HK-2 (cell line): ENCODE results near the gene TMEM161A.
"Not testable (repeated sequence)": the region's sequence is repeated elsewhere in the genome, so short reads cannot be mapped to it uniquely, and the experiment has no call there.

Experiments used
- DNase-seq: peaks from one replicate; pipeline ENCODE4 v3.0.0-alpha.2; 2018; ENCODE audit not compliant: unreplicated experiment

TMEM161A gene

DNA sequence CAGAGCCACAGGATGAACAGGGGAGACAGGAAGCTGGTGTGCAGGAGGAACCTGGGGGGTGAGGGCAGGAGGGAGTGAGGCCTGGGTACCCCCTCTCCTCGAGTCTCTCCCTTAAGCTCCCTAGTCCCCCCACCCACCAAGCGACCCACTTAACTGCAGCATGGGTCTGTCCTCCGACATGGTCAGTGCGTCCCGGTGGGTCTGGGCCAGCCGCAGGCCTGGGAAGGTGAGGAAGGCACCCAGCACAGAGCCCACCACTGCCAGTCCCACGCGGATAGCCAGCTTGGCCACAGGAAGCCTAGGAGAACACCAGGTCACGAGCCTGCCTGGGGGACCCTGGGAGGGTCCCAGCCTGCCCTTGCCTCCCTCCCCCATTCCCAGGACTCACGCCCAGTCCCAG, 16.9 kb downstream of the TMEM161A start:
- no peak for DNase-seq

DNA sequence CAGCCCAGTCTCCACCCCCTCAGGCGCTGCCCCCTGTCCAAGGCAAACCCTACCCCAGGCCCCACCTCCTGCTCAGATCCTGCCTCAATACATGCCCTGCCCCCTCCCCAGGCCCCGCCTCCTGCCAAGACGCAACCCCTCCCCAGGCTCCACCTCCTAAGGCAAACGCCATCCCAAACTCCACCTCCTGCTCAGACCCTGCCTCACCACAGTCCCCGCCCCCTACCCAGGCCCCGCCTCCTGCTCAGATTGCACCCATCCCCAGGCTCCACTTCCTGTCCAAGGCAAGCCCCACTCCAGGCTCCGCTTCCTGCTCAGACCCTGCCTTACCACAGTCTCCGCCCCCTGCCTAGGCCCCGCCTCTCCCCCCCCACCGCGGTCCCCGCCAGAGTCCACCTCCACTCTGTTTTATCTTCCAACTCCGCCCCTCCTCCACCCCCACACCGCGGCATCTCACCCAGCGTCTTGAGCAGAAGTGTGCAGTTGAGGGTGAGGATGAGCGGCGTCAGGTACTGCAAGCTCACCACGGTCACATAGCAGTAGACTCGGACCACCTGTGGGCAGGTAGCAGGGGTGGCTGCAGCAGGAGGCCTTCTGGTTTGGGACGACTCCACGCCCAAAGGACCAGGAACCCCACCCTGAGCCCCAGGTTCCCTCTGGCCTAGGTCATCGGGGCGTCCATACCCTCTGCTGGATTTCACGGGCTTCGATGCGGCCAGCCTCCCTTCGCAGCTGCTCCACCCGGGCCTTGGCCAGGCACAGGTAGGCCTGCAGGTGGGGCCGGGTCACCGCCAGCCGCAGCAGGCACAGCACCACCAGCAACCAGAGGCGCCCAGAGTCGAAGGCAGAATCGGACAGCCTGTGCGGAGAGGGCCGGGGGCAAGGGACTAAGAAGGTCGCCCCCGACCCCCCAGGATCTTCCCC, 17.7 kb downstream of the TMEM161A start:
- DNase-seq = no peak

DNA sequence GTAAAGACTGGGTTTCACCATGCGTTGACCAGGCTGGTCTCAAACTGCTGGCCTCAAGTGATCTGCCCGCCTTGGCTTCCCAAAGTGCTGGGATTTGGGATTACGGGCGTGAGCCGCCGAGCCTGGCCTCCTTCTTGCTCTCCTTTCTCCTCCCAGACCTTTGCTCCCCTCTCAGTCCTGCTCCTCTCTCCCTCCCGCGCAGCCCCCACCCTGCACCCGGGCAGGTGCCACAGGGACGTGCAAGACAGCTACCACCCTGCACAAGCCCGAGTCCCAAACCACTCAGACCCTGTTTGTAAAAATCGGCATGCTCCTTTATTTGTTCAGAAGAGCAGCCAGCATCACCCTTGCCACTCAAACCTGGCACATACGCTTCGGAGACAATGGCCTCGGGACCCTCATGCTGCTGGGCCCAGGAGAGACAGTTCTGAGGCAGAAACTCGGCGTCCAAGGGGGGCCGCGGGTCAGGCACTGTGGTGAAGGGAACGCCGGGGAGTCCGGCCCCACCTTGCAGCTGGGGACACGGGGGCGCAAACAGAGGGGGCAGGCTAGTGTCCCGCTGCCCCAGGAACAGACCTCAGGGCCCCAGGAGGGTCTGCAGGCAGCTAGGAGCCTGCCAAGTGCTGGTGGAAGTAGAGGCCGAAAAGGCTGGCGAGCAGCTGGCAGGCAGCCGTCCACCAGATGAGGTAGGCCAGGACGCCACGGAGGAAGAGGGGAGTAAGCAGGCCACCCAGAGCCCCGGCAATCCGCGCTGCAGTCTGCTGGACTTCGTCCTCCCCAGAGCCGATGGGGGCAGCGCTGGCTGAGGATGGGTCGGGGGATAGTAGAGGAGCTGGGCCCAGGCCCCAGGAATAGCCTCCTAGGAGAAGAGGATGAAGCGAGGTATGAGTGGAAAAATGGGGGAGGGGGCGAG, 18.7 kb downstream of the TMEM161A start:
- DNase-seq = no peak

DNA sequence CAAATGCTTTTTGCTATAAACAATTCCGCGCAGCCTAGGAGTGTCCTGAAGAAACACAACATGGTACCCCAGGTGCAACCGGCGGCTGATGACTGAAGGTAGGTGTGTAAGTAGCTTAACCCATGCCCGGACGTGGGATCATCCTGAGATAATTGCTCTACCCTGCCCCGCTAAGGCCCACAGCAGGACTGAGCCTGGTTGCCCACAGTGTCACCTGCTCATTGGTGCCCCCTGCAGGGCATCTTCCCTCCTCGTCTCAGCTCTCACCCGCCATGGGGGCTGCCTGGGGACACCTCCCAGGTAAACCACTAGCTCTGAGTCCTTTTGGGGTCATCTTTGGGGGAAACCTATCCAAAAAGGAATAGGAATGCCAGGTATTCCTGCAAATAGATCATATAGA, 22.3 kb downstream of the TMEM161A start:
- no peak for DNase-seq

DNA sequence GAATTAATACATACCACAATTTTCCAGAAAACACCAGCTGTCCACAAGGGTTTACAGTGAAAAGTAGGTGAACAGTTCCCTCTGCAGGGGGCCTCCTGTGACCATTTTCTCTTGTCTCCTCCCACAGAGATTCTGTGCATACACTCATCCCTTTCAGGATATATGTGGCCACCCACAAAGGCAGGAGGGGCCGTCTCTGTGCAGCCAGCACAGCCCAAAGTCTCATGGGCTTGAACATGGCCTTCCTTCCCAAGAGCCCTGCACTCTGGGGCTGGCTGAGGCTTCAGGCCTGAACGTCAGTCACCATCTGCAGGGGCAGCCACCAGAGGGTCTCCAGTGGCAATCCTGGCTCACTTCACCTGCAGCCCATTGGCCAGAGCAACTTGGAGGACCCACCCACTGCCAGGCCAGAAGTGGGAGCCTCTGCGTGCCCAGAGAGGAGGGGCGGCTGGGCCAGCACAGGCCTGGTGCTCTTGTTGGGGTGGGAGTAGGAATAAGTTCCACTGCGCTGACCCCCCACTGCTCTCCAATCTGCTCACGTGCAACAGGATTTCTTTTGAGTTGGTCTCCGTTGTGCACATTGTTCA, 25.1 kb downstream of the TMEM161A start:
- peak; percentile 32 for DNase-seq

DNA sequence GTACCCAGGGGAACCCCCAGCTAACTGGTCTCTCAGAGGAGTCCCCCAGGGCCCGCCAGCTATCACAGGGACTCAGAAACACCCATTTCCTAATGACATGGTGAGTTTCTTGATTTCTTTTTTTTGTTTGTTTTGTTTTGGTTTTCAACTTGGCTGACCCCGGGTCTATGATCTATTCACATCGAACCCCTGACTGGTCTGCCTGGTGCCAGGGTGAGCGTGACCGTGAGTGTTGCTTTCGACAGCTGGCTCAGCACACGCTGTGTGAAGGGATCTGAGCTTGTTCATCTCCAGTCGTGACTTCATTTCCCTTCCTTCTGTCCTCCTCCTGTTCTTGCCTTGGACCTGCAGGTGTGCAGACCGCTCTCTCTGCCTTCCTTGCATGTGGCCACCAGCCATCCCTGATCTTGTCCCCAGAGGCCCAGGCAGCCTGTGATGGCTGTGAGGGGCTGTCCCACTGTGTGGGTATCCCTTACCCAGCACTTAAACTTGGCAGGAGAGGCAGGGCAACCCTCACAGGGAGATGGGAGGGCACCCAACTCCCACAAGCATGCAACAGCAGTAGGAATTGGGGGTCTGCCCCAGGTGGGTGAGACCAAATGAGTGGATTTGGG, 26.2 kb downstream of the TMEM161A start:
- DNase-seq = no peak

DNA sequence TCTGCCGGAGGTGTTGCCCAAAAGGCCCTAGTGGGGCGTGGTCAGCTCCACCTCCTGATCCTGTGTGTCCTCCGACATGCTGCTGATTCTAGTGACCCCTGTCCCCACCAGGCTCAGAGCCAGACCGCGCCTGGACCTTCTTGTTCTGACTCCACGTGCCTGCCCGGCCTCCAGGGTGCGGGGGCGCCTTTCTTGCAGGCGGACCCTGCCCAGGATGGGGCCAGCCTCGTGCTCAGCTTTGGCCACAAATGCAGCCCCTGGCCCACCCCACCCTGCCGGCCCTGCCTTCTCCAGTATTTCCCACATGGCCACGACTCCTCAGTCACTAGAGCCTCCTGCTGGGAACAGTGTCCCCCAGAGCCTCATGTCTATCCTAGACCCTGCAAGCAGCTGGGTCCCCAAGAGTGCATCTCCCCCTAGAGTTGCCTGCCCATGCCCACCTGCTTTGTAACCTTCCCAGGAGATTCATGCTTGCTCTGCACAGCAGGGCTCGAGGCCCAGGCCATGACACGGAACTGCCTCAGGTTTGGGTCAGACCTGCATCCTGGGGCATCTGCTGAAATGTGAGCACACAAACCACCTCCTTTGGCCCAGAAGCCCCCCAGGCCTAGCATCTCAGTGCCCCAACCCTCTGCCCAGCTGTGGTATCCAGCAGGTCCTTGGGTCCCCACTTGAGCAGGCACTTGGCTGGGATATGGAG, 27.0 kb downstream of the TMEM161A start:
- no peak for DNase-seq

DNA sequence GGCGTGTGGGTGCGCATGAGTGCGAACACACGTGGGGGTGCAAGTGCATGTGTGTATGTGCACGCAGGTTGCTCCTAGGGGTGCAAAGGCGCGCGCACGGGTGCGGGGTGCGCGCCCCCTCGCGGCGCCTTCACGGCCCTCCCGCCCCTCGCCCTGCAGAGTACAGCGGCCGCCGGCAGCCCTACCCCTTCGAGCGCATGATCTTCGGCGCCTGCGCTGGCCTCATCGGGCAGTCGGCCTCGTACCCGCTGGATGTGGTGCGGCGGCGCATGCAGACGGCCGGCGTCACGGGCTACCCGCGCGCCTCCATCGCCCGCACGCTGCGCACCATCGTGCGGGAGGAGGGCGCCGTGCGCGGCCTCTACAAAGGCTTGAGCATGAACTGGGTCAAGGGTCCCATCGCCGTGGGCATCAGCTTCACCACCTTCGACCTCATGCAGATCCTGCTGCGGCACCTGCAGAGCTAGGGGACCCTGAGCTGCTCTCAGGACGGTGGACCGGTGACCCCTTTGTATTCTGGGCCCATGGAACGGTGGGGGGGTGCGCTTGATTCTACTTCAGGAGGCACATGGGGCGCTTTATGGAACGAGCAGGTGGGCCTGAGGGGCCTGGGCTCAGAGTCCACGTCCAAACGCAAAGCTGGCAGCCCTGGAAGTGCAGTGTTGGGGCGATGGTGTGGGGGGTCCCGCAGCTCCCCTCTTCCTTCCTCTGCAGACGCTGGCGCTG, 27.7 kb downstream of the TMEM161A start:
- no peak for DNase-seq

DNA sequence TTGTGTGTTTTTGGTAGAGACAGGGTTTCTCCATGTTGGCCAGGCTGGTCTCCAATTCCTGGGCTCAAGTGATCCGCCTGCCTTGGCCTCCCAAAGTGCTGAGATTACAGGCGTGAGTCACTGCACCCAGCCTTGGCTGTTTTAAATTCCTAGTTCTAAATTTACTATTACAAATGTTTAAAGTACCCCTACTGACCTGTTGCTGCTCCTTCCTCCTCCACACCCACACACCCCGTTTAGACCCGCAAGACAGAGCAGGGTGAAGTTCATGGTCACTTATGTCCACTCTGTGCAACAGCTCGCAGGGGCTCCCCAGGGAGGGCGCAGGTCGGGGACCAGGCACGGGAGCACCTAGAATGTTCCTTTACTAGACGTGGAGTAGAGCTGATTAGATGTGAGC, 28.7 kb downstream of the TMEM161A start:
- no peak for DNase-seq

DNA sequence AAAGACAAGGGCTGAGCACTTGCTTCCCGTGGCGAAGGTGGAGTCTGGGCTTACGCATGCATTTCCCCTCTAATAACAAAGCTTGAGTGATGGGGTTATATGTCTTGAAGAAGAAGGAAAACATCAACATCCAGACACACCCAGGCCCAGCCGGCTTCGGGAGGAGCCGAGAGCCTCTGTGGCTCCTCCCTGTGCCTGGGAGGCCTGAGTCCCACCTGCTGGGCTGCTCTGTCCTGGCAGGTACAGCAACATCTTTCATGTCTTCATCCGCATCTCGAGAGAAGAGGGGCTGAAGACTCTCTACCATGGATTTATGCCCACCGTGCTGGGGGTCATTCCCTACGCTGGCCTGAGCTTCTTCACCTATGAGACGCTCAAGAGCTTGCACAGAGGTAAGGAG, 30.6 kb downstream of the TMEM161A start:
- DNase-seq = no peak

DNA sequence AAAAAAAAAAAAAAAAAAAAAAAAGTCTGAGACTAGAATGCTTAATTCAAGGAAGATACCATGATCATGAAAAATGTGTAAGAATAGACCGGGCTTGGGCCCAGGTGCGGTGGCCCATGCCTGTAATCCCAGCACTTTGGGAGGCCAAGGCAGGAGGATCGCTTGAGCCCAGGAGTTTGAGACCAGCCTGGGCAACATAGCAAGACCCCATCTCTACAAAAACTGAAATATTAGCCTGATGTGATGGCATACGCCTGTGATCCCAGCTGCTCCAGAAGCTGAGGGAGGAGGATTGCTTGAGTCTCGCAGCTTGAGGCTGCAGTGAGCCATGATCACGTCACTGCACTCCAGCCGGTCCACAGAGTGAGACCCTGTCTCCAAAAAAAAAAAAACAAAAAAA, 31.3 kb downstream of the TMEM161A start:
- DNase-seq = not testable (repeated sequence)

DNA sequence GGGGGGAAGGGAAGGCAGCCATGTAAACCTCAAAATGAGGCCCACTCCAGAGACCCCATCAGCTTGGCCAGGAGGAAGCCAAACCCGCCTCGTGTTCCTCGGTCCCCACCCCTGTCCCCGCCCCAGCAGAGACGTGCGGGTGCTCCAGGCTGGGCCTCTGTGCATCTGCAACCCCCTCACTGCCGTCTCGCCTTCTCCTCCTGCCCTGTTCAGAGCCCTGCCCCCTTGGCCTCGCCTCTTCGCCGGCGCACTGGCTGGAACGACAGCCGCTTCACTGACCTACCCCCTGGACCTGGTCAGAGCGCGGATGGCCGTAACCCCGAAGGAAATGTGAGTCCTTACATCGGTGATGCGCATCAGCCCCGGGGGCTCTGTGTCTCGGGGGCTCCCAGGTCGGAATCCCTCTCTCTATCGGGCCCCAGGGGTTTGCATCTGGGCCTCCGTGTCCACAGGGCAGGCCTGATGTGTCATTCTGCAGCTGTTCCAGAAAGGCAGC, 32.2 kb downstream of the TMEM161A start:
- peak; percentile 67 for DNase-seq

DNA sequence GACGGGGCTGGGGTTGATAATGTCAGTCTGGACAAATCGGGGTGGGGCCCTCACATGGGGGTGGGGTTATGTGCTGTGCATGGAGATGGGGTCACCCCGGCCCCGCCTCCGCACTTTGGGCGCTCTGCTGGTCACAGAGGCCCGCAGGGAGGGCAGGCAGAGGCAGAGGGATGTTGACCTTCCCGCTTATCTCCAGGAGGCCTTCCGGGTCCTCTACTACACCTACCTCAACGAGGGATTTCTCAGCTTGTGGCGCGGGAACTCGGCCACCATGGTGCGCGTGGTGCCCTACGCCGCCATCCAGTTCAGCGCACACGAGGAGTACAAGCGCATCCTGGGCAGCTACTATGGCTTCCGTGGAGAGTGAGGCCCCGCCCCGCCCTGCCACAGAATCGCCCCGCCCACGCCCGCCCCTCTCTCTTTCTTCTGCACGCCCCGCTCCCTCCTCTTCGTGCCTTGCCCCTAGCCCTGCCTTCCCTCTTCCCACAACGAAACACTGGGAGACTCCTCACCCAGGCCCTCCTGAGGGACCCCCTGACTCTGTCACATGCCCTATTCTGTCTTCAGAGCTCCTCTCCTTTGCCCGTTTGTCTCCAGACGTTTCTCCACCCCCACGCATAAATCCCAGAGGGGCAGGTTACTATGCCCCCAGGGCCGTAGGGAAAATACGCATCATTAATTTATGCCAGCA, 32.8 kb downstream of the TMEM161A start:
- DNase-seq = peak; percentile 76

DNA sequence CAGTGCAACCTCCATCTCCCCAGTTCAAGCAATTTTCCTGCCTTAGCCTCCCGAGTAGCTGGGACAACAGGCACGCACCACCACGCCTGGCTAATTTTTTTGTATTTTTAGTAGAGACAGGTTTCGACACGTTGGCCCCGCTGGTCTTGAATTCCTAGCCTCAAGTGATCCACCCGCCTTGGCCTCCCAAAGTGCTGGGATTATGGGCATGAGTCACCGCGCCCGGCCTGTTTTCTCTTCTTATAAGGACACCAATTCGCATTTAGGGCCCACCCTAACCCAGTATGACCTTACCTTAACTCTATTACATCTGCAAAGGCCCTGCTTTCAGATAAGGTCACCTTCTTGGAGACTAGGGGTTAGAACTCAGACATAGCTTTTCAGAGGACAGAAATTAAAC, 35.1 kb downstream of the TMEM161A start:
- DNase-seq = no peak

DNA sequence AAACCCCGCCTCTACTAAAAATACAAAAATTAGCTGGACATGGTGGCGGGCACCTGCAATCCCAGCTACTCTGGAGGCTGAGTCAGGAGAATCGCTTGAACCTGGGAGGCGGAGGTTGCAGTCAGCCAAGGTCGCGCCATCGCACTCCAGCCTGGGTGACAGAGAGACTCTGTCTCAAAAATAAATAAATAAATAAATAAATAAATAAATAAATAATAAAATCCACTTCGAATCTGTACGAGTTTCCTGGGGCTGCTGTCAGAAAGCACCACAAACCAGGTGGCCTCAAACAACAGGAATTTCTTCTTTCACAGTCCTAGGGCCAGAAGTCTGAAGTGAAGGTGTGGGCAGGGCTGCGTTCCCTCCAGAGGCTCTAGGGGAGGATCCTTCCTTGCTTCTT, 35.7 kb downstream of the TMEM161A start:
- DNase-seq = not testable (repeated sequence)

DNA sequence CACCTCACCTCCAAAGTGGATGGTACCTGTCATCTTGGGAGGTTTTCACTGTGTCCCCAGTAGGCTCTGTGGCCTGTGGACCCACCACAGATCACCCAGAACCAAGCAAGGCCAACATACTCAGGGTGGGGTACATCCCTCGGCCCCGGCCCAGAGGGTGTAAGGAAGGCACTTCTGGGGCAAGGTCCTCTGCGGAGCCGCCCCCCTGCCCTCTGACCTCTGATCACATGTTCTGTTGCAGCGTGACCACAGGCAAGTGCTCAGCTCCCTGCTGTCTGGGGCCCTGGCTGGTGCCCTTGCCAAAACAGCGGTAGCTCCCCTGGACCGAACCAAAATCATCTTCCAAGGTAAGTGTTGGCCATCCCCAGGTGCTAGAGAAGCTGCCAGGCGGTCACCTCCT, 36.7 kb downstream of the TMEM161A start:
- no peak for DNase-seq

DNA sequence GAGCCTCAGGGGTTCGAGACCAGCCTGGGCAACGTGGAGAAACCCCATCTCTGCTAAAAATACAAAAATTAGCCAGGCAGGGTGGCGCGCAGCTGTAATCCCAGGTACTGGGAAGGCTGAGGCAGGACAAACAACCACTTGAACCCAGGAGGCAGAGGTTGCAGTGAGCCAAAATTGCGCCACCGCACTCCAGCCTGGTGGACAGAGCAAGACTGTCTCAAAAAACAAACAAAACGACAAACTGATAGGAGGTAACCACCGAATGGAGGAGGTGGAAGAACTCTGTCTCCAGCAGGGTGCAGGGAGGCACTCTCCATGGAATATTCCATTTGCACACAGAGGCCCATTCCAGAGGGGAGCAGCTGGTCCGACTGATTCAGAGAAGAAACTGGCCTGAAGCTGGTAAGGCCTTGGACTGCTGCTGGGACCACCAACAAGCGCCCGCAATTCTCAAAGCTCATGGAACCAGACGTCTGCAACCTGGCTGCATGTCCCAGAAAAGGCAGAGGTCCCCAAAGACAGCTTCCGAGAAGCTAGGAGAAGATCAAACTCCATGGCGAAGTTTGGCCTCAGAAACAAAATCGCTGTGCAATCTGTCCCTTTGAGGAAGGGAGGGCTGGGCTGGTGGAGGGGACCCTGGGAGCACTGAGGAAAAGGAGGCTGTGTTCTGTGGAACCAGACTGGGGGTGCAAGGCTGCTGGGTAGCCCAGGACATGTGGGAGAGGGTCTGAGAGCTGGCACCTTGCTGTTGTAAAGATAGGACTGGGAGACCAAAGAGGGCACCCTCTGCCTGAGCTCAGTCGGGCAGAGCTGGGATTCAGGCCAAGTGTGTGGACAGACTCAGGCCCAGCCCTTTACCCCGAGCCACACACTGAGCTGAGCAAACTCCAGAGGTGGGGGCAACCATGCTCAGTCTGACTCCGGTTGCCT, 39.3 kb downstream of the TMEM161A start:
- no peak for DNase-seq

DNA sequence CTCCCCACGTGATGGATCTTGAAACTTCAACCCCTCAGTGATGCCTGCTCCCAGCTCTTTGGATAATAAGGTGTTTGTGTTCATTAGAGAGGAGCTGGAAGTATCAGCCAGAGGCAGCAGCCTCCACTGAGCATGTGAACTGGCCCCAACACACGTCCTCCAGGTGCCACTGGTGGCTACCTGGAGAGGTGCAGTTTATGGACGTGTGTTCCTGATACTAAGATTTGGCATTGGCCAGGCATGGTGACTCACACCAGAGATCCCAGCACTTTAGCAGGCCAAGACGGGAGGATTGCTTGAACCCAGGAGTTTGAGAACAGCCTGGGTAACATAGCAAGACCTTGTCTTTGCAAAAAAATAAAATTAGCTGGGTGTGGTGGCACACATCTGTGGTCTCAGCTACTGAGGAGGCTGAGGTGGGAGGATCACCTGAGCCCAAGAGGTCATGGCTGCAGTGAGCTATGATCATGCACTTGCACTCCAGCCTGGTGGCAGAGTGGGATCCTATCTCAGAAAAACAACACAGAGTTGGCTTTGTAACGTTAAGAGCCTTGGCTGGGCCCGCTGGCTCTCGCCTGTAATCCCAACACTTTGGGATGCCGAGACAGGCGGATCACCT, 40.1 kb downstream of the TMEM161A start:
- DNase-seq = no peak
